ENCODE results near the gene ABHD12B.

Gene ABHD12B, protein sequence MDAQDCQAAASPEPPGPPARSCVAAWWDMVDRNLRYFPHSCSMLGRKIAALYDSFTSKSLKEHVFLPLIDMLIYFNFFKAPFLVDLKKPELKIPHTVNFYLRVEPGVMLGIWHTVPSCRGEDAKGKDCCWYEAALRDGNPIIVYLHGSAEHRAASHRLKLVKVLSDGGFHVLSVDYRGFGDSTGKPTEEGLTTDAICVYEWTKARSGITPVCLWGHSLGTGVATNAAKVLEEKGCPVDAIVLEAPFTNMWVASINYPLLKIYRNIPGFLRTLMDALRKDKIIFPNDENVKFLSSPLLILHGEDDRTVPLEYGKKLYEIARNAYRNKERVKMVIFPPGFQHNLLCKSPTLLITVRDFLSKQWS

DNA sequence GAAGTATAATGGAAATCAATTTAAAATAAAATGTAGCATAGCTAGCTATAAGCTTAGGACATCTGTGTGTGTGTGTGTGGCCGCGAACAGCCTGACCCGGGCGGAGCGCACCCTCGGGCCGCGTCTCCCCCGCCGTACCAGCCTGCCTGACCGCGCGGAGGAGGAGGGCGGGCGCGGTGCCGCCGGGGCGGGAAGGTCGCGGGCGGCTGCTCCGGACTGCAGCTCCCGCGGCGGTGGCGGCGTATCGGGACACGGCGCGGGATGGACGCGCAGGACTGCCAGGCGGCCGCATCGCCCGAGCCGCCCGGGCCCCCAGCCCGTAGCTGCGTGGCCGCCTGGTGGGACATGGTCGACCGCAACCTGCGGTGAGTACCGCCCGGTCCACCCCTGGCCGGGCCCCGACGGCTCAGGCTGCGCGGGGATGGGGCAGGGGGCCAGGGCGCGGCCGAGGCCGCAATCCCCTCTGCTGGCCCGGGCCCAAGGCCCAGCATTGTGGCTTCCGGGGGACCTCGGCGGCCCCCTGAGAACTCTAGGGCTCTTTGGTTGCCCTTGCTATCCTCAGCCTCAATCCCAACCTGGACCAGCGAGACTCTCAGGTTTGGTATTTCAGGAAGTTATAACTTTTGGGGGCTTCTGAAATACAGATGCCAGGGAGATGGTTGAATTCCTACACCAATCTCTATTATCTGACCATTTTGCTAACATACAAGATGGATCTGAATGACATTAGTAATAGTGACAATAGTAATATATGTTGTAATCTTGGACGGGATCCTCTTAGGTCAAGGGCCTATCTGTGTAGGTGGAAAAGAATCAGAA, at the start of gene ABHD12B:
Gene ABHD12B, plus strand, starts transcription at position 140 of the 819 bp plus-strand sequence. Its CDS starts 122 bp downstream, at position 262.
- DNase-seq = no peak

DNA sequence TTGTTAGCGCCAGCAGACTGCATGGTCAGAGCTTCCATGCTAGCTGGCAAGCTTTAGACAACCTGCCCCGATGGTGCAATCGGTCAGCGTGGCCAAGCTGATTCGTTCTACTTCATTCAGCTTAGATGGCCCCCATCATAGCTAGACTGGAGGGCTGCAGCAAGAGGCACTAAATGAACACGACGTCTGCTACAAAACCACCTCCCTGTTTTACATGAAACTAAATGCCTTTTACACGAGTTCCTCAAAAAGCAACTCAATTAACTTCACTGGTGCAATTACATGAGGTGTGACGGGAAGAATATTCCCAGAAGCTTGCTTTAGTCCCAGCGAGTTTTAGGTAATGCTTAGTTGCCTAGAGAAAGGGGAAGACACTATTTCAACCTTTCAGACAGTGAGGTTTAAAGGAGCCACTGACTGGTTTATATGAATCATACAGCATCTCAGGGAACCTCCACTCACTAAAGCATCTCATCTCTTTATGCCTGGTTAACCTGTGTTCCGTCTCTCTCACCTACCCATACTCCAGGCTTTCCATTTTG, 49.3 kb upstream of the ABHD12B start:
- DNase-seq = no peak

DNA sequence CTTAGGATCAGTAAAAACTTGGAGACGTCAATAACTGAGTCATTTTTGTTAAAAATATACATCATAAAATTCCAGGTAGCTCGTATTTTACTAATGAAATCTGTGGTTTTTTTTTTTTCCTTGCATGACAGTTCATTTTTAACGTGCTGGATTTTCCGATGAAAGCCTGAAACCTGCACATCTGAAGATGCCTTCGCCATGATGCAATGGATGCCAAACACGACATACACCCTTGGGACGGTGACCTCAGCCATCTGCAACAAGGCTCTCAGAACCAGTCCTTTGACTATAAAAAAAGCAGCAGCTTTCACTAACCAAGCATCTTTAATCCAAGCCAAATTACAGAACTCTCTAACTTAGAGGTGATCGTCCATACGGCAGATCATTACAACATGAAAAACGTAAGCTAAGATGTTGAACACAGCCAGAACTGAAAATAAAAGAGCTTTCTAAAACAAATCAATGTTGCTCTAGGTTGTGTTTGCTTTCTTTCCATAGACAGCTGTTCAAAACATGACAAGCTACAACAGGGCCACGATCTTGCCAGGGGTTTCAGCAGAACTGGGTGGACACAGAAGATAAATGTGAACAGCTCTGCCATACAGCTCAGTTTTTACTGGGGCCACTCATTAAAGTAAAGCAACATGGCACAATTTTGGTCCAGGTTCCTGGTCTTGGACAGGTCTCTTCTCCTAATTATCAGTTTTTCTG, 48.6 kb upstream of the ABHD12B start:
- DNase-seq = no peak

DNA sequence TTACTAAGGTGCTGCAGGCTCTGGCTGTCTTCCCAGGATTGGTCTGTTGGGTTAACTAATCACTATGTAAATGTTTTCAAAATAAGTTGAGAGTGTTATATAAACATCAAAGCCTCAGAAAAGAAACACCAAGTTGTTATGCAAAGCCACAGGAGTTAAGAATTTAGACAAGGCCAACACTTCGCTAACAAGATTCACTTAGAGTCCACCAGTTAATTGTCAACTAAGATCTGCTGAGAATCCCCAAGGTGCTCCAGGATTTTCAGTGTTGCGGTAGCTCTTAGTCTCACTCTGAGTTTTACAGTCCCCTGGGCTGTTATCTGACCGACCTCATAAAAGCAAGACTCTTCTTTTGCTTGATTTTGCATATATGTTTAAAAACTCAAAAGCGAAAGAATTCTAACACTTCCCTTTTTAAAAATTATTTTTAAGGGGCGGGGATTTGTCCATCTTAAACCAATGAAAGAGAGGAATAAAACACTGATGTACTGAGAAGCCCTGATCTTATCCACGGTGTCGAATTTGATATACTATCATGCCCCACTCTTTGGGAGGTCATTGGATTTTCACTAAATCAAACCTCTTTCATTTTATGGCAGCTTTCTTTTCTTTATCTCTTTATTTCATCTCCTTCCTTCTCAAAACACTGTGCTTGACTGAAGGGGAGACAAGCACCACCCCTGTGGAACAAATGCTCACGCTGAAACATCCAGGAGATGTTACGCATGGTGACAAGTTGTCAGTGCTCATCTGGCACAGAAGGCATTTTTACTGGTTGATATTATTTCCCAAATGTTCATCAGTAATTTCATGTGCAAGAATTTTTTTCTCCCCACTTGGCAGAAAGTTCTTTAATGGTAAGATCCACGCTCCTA, 47.9 kb upstream of the ABHD12B start:
- no peak for DNase-seq

DNA sequence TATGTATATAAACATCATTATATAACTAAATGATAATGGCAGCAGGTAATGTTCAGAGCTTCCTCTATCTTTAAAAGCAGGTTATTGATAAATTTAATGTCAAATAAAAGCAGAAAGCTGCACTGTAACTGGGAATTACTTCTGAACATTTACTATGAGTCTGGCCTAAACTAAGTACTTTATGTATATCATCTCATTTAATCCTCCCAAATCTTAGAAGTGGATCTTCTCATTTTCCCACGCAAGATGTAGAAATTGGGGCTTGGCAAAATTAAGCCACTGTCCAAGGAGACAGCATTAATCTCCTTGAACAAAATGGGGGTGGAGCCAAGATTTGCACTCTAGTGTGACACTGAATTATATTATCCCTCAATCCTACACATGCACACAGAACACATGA, 46.5 kb upstream of the ABHD12B start:
- DNase-seq = no peak

DNA sequence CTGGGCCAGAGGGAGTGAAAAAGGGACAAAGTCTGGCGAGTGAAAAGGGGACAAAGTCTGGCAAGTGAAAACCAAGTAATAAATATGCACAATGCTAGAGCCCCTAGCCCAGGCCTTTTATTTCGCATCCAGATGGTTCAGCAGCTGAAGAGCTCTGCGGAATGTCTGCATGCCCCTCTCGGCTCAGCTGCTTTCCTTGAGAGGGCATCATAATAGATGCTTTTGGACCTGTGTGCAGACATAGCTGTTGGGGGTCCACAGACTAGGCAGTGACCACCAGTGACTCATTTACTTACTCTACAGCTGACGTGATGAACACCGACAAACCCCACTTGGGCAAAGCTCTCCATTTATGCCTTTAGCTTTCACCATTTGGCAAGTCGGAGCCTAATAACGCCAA, 45.2 kb upstream of the ABHD12B start:
- no peak for DNase-seq

DNA sequence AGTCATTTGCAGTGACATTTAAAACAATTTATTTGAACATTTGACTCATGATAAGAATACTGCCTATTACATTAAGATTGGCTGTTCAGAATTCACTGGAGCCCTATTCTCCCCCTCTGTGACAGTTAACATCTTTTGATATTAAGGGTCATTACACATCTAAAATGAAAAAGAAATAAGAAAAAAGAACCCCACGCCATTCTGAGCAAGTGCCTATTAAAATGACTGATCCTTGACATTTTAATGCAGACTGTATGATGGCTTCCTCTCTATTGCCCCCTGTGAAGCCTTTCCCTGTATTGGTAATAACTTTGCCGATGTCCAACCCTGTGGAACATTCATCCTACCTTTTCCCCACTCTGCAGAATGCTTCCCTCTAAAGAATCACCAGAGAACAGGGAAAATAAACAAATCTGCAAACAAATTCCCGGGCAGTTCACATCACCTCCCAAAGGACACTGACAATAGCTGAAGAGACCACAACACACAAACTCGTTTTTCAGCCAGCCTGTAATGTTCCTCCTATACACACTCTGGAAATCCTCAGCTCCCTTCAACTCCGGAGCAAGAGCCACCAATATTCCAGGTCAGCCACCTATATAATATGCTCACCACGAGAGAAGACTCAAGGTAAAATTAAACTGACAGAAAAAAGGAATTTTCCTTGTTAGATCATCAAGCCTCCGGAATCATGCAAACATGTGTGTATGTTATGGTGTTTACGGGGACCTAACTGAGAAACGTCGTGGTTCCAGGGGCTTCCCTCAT, 42.9 kb upstream of the ABHD12B start:
- no peak for DNase-seq

DNA sequence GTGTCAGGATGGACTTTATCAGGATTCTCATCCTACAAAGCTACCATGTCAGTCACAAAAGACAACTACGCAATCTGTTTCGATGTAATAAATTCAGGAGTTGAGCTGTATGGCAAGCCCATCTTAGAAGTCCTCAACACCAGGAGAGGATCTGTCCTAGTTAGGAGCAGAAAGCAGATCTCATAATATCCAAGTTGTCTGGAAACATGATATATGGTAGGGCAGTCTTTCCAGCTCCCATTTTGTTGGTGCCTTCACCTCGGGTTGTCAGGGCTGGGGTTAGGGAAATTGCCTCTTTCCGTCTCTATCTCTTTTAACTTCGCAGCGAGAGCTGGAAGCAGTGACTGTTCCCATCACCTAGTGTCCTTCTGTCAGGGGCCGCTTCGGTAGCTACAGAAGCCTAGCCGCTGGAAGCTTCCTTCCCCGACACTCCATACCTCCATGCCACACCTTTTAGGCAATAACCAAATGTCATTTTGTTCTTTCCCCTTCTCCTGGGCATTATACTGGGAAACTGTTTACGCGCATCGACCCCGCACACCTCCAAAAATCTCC, 42.3 kb upstream of the ABHD12B start:
- no peak for DNase-seq

DNA sequence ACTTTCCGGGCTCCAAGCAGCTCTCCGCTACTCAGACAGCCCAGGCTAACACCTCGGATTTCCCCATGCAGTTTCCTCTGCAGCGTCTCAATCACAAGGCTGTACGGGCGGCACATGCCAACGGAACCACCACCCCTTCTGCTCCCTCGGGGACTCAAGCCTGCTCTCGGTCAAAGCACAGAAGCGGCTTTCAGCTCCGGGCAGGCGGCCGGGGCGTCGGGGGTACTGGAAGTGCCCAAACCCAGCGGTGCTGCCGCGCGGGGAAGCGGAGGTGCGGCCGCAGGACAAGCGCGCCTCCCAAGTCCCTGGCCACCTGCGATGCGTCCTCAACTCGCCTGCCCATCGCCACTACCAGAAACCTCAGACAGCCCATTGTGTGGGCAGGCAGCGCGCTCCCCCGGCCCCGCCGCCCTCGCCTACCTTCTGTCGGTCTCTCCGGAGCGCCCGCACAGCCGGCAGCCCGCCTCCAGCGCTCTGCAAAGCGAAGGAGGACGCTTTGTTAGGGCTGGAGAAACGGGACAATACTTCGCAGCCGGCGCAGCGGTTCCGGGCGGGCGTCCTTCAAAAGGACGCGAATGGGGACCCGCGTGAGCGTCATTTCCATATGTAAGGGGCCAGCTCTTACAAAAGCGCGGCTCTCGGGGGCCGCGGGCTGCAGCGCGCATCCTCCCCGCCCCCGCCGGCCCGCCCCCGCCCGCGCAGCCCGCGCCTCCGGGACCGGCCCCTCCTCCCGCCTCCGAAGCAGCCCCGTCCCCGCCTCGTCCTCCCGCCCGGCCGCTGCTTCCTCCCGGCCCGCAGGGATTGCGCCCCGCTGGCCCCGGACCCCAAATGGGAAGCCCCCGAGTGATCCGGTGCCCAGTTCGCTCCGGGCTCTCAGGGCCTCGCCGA, 41.6 kb upstream of the ABHD12B start:
- peak; percentile 67 for DNase-seq

DNA sequence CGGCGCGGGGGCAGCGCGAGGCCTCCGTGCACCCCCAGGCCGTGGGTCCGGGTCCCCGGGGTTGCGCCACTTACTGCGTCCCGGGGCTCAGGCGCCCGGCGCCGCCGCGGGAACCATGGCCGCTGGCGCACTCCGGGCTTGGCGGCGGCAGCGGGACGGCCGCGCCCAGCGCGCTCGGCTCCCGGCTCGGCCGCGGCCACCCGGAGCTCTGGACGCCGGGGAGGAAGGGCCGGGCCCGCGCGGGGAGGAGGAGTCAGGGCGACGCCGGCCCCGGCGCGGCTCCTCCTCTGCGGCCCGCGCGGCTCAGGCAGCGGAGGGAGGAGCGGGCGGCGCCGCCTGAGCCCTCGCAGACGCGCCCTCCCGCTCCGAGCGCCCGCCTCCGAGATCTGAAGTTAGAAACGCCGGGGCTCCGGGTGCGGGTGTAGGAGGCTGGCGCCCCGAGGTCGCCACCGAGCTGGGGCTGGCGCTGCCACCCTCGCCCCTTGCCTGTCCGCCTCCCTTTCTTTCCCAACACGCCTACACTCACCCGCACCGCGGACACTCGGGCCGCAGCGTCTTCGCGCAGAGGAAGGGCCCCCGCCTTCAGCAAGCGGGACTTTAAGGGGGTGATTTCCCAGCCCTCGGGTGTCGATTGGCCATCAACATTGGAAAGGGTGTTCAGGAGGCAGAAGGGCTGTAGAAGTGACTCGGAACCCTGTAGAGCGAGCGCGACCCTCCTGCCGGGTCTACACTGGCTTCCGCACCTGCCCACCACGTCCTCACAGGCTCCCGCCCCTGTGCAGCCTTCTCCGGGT, 40.7 kb upstream of the ABHD12B start, which contains the start of gene NIN:
Gene NIN, minus strand, starts transcription at position 231 of the 794 bp plus-strand sequence. CDS start 9,106 bp downstream, outside the sequence.
- DNase-seq = peak; percentile 71

DNA sequence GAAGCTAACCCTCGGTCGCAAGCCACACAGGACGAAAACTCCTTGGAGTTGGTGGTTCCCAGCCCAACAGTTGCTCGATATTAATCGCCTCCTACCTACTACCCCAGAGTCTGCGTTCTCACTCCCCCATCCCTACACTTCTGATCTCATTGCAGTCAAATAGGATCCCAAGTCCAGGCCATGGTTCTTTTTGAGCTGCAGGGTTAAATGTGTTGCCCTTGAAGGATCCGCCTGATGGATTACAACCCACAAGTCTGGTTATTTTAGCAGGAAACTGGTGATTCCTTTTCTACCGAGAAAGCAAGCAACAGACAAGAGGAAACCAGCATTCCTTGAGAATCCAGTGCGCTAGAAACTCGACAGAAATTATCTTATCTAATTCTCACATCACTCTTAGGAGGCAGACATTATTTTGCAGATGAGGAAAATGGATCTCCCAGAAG, 40.1 kb upstream of the ABHD12B start:
- no peak for DNase-seq

DNA sequence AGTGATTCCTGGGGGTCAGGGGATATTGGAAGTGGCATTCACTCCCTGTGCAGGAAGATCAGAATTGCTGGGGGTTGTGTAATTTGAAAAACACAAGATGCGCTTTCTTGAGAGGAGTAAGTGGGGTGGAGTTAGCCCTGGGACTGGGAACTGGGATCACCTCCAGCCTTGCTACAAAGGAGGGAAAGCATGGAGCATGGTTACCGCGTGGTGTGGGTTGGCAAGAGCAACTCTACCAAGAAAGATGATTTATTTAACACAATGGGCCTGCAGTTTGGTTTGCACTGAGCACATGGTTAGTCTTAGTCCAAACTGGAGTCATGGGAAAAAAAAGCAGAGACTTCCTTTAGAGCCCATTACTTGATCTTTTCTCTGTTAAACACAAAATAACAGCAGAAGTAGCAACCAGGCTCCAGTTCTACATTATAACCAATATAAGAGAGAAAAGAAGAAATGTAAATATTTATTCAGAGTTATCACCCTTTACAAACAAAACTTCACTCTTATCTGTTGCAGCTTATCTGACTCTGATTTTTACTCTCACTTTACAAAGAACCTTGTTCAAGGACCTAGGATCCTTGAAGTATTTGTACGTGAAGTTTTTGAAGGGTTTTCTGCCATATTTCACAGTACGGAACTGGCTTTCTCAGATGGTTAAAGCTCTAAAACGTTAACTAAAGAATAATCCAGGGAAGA, 38.8 kb upstream of the ABHD12B start:
- no peak for DNase-seq

DNA sequence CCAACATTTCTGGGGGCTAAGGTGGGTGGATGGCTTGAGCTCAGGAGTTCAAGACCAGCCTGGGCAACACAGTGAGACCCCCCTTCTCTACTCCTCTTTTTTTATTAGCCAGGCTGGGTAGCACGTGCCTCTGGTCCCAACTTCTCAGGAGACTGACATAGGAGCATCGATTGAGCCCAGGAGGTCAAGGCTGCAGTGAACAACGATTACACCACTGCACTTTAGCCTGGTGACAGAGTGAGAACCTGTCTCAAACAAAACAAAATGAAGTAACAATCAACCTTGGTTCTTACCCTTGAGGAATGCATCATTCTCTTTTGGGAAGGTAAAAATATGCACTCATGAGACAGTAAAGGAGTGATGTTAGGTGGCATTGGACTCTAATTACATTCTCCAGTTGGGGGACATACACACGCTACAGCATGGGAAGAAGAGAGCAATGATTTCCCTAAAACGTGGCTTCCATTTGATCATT, 37.0 kb upstream of the ABHD12B start:
- no peak for DNase-seq

DNA sequence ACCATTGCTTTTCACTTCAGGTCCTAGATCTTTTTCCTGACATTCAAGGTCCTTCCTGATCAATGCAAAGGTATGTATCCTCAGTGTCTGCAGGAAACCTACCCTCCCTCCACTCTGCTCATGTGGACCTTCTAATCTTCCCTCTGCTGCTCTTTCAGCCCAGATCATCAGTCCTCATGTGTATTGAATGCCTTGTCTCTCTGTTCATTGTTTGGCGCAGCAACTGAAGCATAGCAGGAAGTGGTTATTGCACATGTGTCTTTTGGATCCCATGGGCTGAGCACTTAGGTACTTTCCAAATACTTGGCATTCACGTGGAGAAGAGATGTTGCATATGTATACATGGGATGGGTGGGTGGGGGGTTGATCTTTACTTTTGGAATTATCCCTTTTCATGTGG, 36.6 kb upstream of the ABHD12B start:
- DNase-seq = peak; percentile 26

DNA sequence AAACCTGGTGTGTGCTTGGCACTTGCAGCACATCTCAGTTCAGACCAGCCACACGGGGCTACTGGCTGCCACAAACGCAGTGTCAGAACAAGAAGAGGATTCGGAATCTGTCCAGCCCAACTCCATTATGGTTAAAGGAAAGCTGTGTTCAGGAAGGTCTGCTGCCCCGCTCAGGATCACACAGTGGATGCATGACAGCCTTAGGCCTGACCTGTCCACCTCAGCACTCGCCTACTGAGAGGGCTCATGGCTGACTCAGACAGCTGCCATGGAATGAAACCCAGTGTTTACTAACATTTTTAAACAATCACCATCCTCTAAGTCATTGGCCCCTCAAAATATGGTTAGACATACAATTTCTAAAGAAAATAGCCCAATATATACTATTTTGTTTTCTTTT, 35.3 kb upstream of the ABHD12B start:
- DNase-seq = no peak

DNA sequence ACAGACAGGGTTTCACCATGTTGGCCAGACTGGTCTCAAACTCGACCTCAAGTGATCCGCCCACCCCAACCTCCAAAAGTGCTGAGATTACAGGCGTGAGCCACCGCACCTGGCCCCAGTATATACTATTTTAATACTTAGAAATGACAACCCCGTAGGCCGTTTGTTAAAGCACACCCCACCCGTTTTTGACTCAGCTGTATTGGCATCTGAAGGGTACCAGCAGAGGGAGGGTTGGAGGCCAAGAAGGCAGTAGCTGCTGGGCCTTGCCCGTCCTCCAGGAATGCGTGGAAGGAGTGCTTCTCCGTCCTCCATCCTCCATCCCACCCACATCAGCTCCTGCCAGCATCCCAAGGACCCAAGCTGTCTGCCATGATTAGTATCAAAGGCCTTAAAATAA, 34.6 kb upstream of the ABHD12B start:
- DNase-seq = no peak

DNA sequence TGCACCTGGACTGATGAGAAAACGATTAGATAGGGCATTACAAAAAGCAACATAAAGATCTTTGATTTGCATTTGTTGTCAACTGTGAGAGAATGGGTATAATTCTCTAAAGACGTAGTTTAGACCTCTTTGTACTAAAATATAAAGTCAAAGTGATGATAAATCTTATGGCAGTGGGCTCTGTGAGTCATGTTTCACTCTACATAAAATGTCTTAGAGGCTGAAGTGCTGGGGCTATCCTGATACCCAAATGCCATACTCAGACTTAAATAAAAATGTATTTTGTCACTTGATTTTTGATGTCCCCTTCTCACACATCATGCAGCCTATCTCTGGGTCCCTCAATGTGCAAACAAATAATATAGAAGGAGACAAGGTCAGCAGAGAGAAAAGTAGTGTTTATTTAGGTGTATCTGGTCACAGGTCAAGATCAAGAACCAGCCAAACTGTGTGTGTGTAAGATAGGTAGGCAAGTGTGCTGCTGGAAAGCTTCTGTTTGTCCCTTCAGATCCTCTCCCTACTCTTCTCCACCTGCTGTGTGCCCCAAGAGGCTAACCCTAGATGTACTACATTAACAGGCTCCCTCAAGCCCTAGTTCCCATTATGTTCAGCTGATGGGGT, 33.9 kb upstream of the ABHD12B start:
- no peak for DNase-seq

DNA sequence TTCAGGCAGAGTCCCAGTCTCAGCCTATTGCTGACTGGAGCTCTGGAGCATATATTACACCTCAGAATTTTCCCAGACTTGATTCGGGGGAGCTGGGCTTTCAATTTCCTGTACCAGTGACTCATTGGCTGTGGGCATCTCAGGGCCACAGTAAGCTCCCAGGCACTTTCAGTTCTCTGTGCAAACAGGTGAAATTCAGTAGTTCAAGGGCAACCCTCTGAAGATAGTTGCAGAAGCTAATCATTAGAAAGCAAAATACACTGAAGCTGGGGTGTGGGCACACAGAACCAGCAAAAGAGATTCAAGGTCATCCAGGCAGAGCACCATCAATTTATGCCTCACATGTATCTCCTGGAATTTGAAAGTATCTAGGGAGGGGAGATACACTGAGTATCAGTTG, 32.8 kb upstream of the ABHD12B start:
- DNase-seq = no peak
